NT2/D1 (cell line): ENCODE measurements around the gene NPAS2.

ENCODE experiments used
- YY1 ChIP-seq: IDR thresholded peaks from 2 replicates; pipeline ENCODE4 v1.6.1; 2011; ENCODE audit not compliant: insufficient read length, insufficient read depth
- ZNF274 ChIP-seq: IDR thresholded peaks from 2 replicates; pipeline ENCODE4 v1.6.1; 2011; ENCODE audit warnings: mild to moderate bottlenecking, low read depth, low read length

DNA sequence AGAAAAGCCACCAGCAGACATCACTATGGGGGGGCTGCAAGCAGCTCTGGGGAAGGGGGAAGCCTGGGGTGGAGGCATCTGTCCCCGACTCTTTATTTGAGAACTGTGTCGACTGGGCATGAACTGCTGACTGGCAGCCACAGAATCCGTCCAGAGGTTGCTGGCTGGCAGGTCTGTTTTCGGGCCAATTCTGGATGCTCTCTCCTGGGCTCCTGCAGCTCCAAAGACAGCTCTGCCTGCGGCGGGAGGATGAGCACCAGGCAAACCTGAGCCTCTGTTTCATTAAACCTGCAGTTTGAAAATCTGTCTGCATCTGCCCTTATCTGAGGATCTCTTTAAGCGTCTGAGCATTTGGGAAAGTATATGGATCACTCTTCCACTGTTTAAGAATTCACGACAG is 147.8 kb downstream of the NPAS2 start:
- TF ChIP-seq YY1 (no peak), ZNF274 (no peak)
